ENCODE results near the gene IGFL4.

GRCh38 chr19:46076951-46077814 is 36.4 kb upstream of the IGFL4 start:
- peak; percentile 78 for TF ChIP-seq CTCF (IDR thresholded peaks at IDR 0.05; ENCODE audit: low read length)
- TF ChIP-seq EZH2 (IDR thresholded peaks at IDR 0.05; ENCODE audit: borderline replicate concordance, low read length): no peak

Measured in OCI-LY1 (cell line).